ENCODE data around the gene HNRNPF.
A peak's percentile ranks its signal among the peaks of the same experiment; 100 is the strongest.

Gene HNRNPF

DNA sequence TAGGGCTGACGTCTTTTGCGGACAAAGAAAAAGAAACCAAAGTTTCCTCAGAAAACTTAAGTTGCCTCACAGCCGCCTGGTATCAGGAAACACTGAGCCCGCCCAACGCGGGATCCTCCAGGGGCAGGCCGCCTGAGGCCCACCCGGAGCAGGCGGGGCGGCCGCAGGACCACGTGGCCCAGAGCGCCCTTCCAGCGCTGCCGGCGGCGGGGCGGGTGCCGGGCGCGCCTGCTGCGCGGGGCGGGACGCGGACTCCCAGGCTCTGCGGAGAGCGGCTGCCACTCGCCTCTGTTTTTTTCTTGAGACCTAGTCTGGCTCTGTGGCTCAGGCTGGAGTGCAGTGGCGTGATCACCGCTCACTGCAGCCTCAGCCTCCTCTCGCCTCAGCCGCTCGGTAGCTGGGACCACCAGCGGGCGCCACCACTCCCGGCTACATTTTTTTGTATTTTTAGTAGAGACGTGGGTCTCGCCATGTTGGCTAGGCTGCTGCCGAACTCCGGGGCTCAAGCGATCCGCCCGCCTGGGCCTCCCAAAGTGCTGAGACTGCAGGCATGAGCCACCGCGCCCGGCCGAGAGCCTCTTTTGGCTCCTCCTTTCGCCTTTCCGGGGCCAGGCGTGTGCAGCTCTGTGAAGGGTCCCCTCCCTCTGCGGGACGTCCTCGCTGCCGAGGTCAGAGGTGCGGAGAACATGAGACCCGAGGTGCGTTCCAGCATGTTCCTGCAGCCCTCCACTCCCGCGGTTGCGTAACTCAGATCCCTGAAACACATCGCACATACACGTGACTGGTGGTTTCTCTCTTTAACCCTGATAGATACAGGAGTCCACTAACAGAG lies 11.6 kb upstream of the HNRNPF start:
- Histone ChIP-seq H3K4me3 (ENCODE audit: low read depth, low read length) (peak overlapping the region; percentile 45), H3K27me3 (ENCODE audit: control insufficient read depth, insufficient read depth, low read length) (no peaks in the 10 kb centered on the region), H3K9me3 (ENCODE audit: control insufficient read depth, insufficient read depth, low read depth, low read length) (no peaks in the 10 kb centered on the region), H3K4me1 (ENCODE audit: control insufficient read depth, insufficient read depth, low read length) (no peaks in the 10 kb centered on the region), H3K9ac (ENCODE audit: low read length) (peak overlapping the region; percentile 72), H3K27ac (ENCODE audit: low read depth, low read length) (peak overlapping the region; percentile 59; the same call in 1 of the 2 replicates), H3K36me3 (ENCODE audit: control insufficient read depth, insufficient read depth, low read length) (no peaks in the 10 kb centered on the region)

- Histone ChIP-seq H3K4me1 (ENCODE audit: control insufficient read depth, insufficient read depth, low read length) (no peaks in the 10 kb centered on the region), H3K4me3 (ENCODE audit: low read depth, low read length) (peak overlapping the region; percentile 45; the same call in 1 of the 2 replicates), H3K27me3 (ENCODE audit: control insufficient read depth, insufficient read depth, low read length) (no peaks in the 10 kb centered on the region), H3K36me3 (ENCODE audit: control insufficient read depth, insufficient read depth, low read length) (no peaks in the 10 kb centered on the region), H3K9me3 (ENCODE audit: control insufficient read depth, insufficient read depth, low read depth, low read length) (no peaks in the 10 kb centered on the region), H3K27ac (ENCODE audit: low read depth, low read length) (no peak overlapping the region), H3K9ac (ENCODE audit: low read length) (peak overlapping the region; percentile 72)
Measured at GRCh38 chr10:43419997-43420368, 11.0 kb upstream of the HNRNPF start.

- no peaks in the 10 kb centered on the region for H3K27me3 ChIP-seq (ENCODE audit: control insufficient read depth, insufficient read depth, low read length)
- H3K9ac ChIP-seq (ENCODE audit: low read length), result no peak overlapping the region
- H3K9me3 ChIP-seq (ENCODE audit: control insufficient read depth, insufficient read depth, low read depth, low read length), result no peaks in the 10 kb centered on the region
- no peak overlapping the region for H3K4me3 ChIP-seq (ENCODE audit: low read depth, low read length)
- no peaks in the 10 kb centered on the region for H3K36me3 ChIP-seq (ENCODE audit: control insufficient read depth, insufficient read depth, low read length)
- H3K4me1 ChIP-seq (ENCODE audit: control insufficient read depth, insufficient read depth, low read length), result no peaks in the 10 kb centered on the region
- no peak overlapping the region for H3K27ac ChIP-seq (ENCODE audit: low read depth, low read length)
Measured at GRCh38 chr10:43417950-43418768, 9.2 kb upstream of the HNRNPF start.

GRCh38 chr10:43415544-43415943 lies 6.6 kb upstream of the HNRNPF start:
- Histone ChIP-seq H3K27me3 (ENCODE audit: control insufficient read depth, insufficient read depth, low read length) (no peaks in the 10 kb centered on the region), H3K36me3 (ENCODE audit: control insufficient read depth, insufficient read depth, low read length) (no peaks in the 10 kb centered on the region), H3K9me3 (ENCODE audit: control insufficient read depth, insufficient read depth, low read depth, low read length) (no peaks in the 10 kb centered on the region), H3K27ac (ENCODE audit: low read depth, low read length) (no peak overlapping the region), H3K9ac (ENCODE audit: low read length) (no peak overlapping the region), H3K4me1 (ENCODE audit: control insufficient read depth, insufficient read depth, low read length) (no peaks in the 10 kb centered on the region), H3K4me3 (ENCODE audit: low read depth, low read length) (no peak overlapping the region)

DNA sequence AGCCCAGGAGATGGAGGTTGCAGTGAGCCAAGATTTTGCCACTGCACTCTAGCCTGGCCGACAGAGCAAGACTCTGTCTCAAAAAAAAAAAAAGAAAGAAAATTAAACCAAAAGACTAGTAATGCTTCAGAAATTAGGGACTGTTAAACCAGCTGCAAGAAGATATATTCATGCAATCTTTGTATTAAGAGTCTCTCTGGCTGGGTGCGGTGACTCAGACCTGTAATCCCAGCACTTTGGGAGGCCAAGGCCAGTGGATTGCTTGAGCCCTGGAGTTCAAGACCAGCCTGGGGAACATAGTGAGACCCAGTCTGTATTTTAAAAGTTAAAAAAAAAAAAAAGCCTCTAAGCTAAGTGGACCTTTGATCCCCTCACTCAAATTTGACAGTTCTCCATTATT lies 2.5 kb upstream of the HNRNPF start:
- no peak overlapping the region for H3K4me3 ChIP-seq (ENCODE audit: low read depth, low read length)
- H3K4me1 ChIP-seq (ENCODE audit: control insufficient read depth, insufficient read depth, low read length), result no peaks in the 10 kb centered on the region
- no peaks in the 10 kb centered on the region for H3K36me3 ChIP-seq (ENCODE audit: control insufficient read depth, insufficient read depth, low read length)
- H3K9ac ChIP-seq (ENCODE audit: low read length), result no peak overlapping the region
- H3K27me3 ChIP-seq (ENCODE audit: control insufficient read depth, insufficient read depth, low read length), result no peaks in the 10 kb centered on the region
- H3K9me3 ChIP-seq (ENCODE audit: control insufficient read depth, insufficient read depth, low read depth, low read length), result no peaks in the 10 kb centered on the region
- no peak overlapping the region for H3K27ac ChIP-seq (ENCODE audit: low read depth, low read length)

DNA sequence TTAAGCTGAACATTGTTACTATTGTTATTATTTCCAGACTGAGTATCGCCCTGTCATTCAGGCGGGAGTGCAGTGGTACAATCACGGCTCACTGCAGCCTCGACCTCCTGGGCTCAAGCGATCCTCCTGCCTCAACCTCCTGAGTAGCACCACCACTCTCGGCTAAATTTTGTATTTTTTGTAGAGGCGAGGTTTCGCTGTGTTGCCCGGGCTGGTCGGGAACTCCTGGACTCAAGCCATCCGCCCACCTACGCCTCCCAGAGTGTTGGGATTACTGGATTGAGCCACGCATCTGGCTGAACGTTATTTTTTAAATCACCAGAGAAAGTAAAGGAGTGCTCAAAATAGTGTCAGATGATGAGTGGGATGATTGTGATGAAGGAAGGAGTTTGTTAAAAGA lies 1.4 kb upstream of the HNRNPF start:
- H3K36me3 ChIP-seq (ENCODE audit: control insufficient read depth, insufficient read depth, low read length), result no peaks in the 10 kb centered on the region
- no peaks in the 10 kb centered on the region for H3K27me3 ChIP-seq (ENCODE audit: control insufficient read depth, insufficient read depth, low read length)
- no peak overlapping the region for H3K27ac ChIP-seq (ENCODE audit: low read depth, low read length)
- no peaks in the 10 kb centered on the region for H3K9me3 ChIP-seq (ENCODE audit: control insufficient read depth, insufficient read depth, low read depth, low read length)
- peaks cover 6% of the 10 kb centered on the region for H3K4me1 ChIP-seq (ENCODE audit: control insufficient read depth, insufficient read depth, low read length)
- no peak overlapping the region for H3K9ac ChIP-seq (ENCODE audit: low read length)
- H3K4me3 ChIP-seq (ENCODE audit: low read depth, low read length), result peak overlapping the region; percentile 72; the same call in 1 of the 2 replicates

DNA sequence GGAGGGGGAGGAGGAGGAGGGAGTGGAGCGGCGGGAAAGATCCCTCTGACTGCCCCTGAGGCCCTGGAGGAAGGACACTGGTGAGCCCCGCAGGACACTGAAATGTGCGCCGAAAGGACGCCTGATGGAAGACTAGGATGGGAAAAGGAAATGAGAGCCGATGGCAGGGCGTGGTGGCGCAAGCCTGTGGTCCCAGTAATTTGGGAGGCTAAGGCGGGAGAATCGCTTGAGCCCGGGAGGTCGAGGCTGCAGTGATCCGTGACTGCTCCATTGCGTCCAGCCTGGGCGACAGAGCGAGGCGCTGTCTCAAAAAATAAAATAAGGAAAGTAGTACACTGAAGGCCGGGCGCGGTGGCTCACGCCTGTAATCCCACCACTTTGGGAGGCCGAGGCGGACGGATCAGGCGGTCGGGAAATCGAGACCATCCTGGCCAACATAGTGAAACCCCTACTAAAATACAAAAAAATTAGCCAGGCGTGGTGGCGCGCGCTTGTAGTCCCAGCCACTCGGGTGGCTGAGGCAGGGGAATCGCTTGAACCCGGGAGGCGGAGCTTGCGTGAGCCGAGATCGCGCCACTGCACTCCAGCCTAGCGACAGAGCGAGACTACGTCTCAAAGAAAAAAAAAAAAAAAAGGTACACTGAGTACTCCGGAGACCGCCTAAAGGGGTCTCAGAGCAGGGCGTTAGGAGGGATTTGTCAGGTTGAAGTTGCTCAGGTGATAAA lies 561 bp upstream of the HNRNPF start:
- Histone ChIP-seq H3K9ac (ENCODE audit: low read length) (peak overlapping the region; percentile 79), H3K4me3 (ENCODE audit: low read depth, low read length) (peak overlapping the region; percentile 72), H3K27ac (ENCODE audit: low read depth, low read length) (peak overlapping the region; percentile 15; the same call in 1 of the 2 replicates), H3K36me3 (ENCODE audit: control insufficient read depth, insufficient read depth, low read length) (no peaks in the 10 kb centered on the region), H3K27me3 (ENCODE audit: control insufficient read depth, insufficient read depth, low read length) (no peaks in the 10 kb centered on the region), H3K9me3 (ENCODE audit: control insufficient read depth, insufficient read depth, low read depth, low read length) (no peaks in the 10 kb centered on the region), H3K4me1 (ENCODE audit: control insufficient read depth, insufficient read depth, low read length) (peaks cover 12% of the 10 kb centered on the region)

DNA sequence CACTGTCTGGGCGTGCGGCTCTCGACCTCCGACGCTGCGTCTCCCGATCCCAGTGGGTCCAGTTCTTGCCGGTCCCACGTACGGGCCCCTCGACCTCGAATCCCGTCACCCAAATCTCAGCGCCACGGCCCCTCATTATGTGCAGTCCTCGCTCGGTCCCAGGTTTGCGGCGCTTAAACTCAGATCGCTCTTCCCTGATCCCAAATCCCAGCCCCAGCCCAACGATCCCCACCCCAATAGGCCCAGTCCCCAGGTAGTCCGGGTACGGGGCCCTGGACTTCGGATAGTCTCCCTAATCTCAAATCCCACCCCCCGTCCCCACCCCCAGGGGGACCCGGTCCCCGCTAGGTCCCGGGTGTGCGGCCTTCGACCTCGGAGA lies 666 bp downstream of the HNRNPF start:
- H3K27me3 ChIP-seq (ENCODE audit: control insufficient read depth, insufficient read depth, low read length), result no peaks in the 10 kb centered on the region
- H3K36me3 ChIP-seq (ENCODE audit: control insufficient read depth, insufficient read depth, low read length), result peaks cover 4% of the 10 kb centered on the region; the same call in 1 of the 2 replicates
- H3K9ac ChIP-seq (ENCODE audit: low read length), result peak overlapping the region; percentile 98
- no peaks in the 10 kb centered on the region for H3K9me3 ChIP-seq (ENCODE audit: control insufficient read depth, insufficient read depth, low read depth, low read length)
- H3K4me1 ChIP-seq (ENCODE audit: control insufficient read depth, insufficient read depth, low read length), result peaks cover 22% of the 10 kb centered on the region
- peak overlapping the region; percentile 96 for H3K27ac ChIP-seq (ENCODE audit: low read depth, low read length)
- H3K4me3 ChIP-seq (ENCODE audit: low read depth, low read length), result peak overlapping the region; percentile 91

DNA sequence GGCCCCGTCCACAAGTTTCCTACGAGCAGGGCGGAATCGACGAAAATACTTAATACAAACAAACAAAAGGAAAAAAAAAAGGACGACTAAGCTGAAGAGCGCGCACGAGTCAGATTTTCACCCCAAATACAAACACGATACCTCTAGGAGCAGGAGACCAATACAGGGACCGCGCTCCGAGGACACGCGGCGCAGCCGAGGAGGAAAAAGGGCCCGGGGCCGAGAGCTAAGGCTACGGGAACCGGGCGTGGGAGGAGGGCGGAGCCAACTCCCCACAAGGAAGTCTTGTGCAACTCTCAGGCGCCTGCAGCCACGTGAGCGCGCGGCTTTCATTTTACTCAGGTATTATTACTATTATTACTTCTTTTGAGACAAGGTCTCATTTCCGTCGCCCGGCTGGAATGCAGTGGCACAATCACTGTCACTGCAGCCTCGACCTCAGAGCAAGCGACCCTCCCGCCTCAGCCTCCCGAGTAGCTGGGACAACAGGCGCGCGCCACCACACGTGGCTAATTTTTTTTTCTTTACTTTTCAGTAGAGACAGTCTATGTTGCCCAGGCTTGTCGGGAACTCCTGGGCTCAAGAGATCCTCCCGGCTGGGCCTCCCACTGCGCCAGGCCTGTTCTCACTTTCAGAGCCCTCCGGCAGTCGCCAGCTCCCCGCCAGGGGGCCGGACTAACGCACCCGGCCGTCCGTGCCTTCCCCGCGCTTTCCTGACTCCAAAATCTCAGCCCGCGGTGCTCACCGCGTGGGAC lies 1.2 kb downstream of the HNRNPF start:
- H3K9ac ChIP-seq (ENCODE audit: low read length), result peak overlapping the region; percentile 98
- peak overlapping the region; percentile 96 for H3K27ac ChIP-seq (ENCODE audit: low read depth, low read length)
- H3K27me3 ChIP-seq (ENCODE audit: control insufficient read depth, insufficient read depth, low read length), result no peaks in the 10 kb centered on the region
- peak overlapping the region; percentile 91 for H3K4me3 ChIP-seq (ENCODE audit: low read depth, low read length)
- peaks cover 26% of the 10 kb centered on the region for H3K4me1 ChIP-seq (ENCODE audit: control insufficient read depth, insufficient read depth, low read length)
- H3K36me3 ChIP-seq (ENCODE audit: control insufficient read depth, insufficient read depth, low read length), result peaks cover 5% of the 10 kb centered on the region; the same call in 1 of the 2 replicates
- no peaks in the 10 kb centered on the region for H3K9me3 ChIP-seq (ENCODE audit: control insufficient read depth, insufficient read depth, low read depth, low read length)

- Histone ChIP-seq H3K27ac (ENCODE audit: low read depth, low read length) (peak overlapping the region; percentile 96), H3K4me1 (ENCODE audit: control insufficient read depth, insufficient read depth, low read length) (peaks cover 32% of the 10 kb centered on the region), H3K36me3 (ENCODE audit: control insufficient read depth, insufficient read depth, low read length) (peaks cover 5% of the 10 kb centered on the region; the same call in 1 of the 2 replicates), H3K27me3 (ENCODE audit: control insufficient read depth, insufficient read depth, low read length) (no peaks in the 10 kb centered on the region), H3K9ac (ENCODE audit: low read length) (peak overlapping the region; percentile 98), H3K4me3 (ENCODE audit: low read depth, low read length) (peak overlapping the region; percentile 91), H3K9me3 (ENCODE audit: control insufficient read depth, insufficient read depth, low read depth, low read length) (no peaks in the 10 kb centered on the region)
Measured at GRCh38 chr10:43407148-43407575, 1.8 kb downstream of the HNRNPF start.
